Bronchial epithelial cell (primary cell): Measurements from ENCODE around the gene ZNF695. TPM values are rescaled to one million over a fixed set of nuclear protein-coding genes. Genes with fewer than 3 reads are reported as not detected.

Source experiments
- DNase-seq: peaks from one replicate; pipeline ENCODE4 v3.0.0-alpha.2; 2010; ENCODE audit warnings: low read depth
- FAIRE-seq: peaks from 2 replicates; lab custom pipeline; 2011; peaks lifted over from hg19 to GRCh38; lab: Jason Lieb, UNC
- H3K27me3 ChIP-seq: 2 replicates; pipeline ENCODE4 v1.5.1; 2011; ENCODE audit warnings: low read length; ENCODE audit not compliant: control insufficient read depth, insufficient read depth
- H3K36me3 ChIP-seq: 2 replicates; pipeline ENCODE4 v1.5.1; 2011; ENCODE audit warnings: low read length; ENCODE audit not compliant: control insufficient read depth, insufficient read depth
- H3K4me3 ChIP-seq: 2 replicates; pipeline ENCODE4 v1.5.1; 2011; ENCODE audit warnings: mild to moderate bottlenecking, low read depth, low read length, control low read depth
- CTCF ChIP-seq: IDR thresholded peaks from 2 replicates; pipeline ENCODE4 v1.5.1; 2011; ENCODE audit warnings: mild to moderate bottlenecking, moderate library complexity, low read length, control low read depth, inconsistent platforms; ENCODE audit not compliant: insufficient read depth, severe bottlenecking
- total RNA-seq: library from RNA; depleted of rRNA; stranded (reverse); fragments of >200 nt; gene quantifications from 2 replicates; pipeline ENCODE4 v1.2.1, GENCODE V29; 2014

ZNF695 gene
- total RNA-seq, 1 donor from 2014 or later: 0.53 TPM

DNA sequence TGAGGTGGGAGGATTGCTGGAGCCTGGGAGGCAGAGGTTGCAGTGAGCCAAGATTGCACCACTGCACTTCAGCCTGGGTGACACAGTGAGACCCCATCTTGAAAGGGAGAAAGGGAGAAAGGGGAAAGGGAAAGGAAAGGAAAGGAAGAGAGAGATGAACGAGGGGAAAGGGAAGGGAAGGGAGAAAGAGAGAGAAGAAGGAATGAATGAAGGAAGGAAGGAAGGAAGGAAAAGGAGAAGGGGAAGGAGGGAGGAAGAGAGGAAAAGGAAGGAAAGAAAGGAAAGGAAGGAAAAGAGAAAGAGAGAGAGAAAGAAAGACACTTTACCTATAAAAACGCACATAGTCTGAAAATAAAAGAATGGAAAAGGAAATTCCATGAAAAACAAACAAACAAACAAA lies 18.0 kb downstream of the ZNF695 start:
- no peak for TF ChIP-seq CTCF
- Histone ChIP-seq H3K36me3 (no peaks in the 10 kb centered on the region), H3K4me3 (no peak overlapping the region), H3K27me3 (no peaks in the 10 kb centered on the region)
- DNase-seq (no peak), FAIRE-seq (no peak)

- FAIRE-seq: no peak
- H3K27me3 ChIP-seq: no peaks in the 10 kb centered on the region
- H3K4me3 ChIP-seq: no peak overlapping the region
- no peak for TF ChIP-seq CTCF
- no peaks in the 10 kb centered on the region for H3K36me3 ChIP-seq
- no peak for DNase-seq
Measured at GRCh38 chr1:246988316-246988715, 19.5 kb downstream of the ZNF695 start.

DNA sequence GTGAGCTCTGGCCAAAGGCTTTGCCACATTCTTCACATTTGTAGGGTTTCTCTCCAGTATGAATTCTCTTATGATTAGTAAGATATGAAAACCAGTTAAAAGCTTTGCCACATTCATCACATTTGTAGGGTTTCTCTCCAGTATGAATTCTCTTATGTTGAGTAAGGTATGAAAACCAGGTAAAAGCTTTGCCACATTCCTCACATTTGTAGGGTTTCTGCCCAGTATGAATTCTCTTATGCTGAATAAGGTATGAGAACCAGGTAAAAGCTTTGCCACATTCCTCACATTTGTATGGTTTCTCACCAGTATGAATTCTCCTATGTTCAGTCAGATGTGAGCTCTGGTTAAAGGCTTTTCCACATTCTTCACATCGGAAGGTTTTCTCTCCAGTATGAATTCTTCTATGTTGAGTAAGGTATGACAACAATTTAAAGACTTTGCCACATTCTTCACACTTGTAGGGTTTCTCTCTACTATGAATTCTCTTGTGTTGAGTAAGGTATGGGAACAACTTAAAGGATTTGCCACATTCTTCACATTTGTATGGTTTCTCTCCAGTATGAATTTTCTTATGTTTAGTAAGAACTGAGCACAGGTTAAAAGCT lies 20.7 kb downstream of the ZNF695 start:
- no peaks in the 10 kb centered on the region for H3K27me3 ChIP-seq
- no peak overlapping the region for H3K4me3 ChIP-seq
- H3K36me3 ChIP-seq: no peaks in the 10 kb centered on the region
- no peak for FAIRE-seq
- no peak for TF ChIP-seq CTCF
- no peak for DNase-seq

- no peak for DNase-seq
- Histone ChIP-seq H3K4me3 (no peak overlapping the region), H3K27me3 (no peaks in the 10 kb centered on the region), H3K36me3 (no peaks in the 10 kb centered on the region)
- no peak for TF ChIP-seq CTCF
- no peak for FAIRE-seq
Measured at GRCh38 chr1:246978785-246979184, 29.1 kb downstream of the ZNF695 start.

DNA sequence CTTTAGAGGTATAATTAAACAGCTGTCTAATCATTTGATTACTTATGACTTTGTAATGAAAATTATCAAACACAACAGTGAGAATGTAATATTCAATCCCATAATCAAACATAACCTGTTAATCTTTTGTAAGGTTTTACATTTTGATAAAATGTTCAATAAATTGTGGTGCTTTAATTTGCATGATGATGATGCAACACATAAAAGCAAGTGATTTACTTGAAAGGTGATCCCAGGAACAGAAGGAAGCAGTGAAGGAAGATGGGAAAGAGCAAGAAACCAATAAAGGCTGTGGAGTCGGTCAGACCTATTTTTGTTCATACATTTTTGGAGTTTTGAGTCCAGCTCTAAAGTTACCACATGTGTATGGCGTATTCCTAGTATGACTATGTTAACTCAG lies 29.6 kb downstream of the ZNF695 start:
- Histone ChIP-seq H3K36me3 (no peaks in the 10 kb centered on the region), H3K4me3 (no peak overlapping the region), H3K27me3 (no peaks in the 10 kb centered on the region)
- FAIRE-seq: no peak
- no peak for TF ChIP-seq CTCF
- no peak for DNase-seq

GRCh38 chr1:246971969-246972368 lies 35.9 kb downstream of the ZNF695 start:
- H3K4me3 ChIP-seq: no peak overlapping the region
- no peaks in the 10 kb centered on the region for H3K27me3 ChIP-seq
- H3K36me3 ChIP-seq: no peaks in the 10 kb centered on the region
- FAIRE-seq (no peak), DNase-seq (no peak)
- no peak for TF ChIP-seq CTCF
